ENCODE measurements around the gene EI24.

Gene EI24

DNA sequence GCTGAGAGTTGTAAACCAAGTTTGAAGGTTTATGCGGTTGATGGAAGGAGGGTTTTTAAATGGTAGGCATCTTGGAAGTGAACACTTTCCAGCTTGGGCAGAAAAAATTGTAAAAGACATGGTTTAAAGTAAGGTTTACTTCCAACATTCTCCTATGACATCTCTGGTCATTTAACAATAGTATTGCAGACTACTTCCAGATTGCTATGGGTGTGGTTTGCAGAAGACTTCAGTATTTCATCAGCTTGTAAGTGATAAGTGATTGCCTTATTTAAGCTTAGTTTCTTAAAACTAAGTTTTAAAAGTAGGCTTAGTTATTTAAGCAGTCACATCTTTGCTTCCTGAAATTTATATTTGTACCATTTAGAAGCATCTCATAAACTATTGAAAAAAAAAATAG, 16.2 kb downstream of the EI24 start:
- Histone ChIP-seq H2AFZ (ENCODE audit: insufficient read depth, low read length, poor library complexity) (no peak overlapping the region), H3K27ac (ENCODE audit: low read depth, low read length) (no peak overlapping the region), H3K23ac (ENCODE audit: low read length) (no peak overlapping the region), H3K79me2 (ENCODE audit: control insufficient read depth, insufficient read depth, low read length, poor library complexity) (no peaks in the 10 kb centered on the region), H2AK5ac (ENCODE audit: low read length) (no peak overlapping the region), H3K36me3 (ENCODE audit: control insufficient read depth in 1 of 2, insufficient read depth in 2 of 2, low read length in 2 of 2) (peaks cover 19% of the 10 kb centered on the region in 2 experiments), H2BK120ac (ENCODE audit: insufficient read depth, low read length, poor library complexity) (no peak overlapping the region), H3K4me1 (ENCODE audit: control insufficient read depth in 1 of 2, insufficient read depth in 2 of 2, low read length in 2 of 2) (no peaks in the 10 kb centered on the region), H3K27me3 (ENCODE audit: insufficient read depth, low read length) (no peaks in the 10 kb centered on the region), H3K4me2 (ENCODE audit: low read length) (no peak overlapping the region), H3K9ac (ENCODE audit: low read length) (no peak overlapping the region), H3K4ac (ENCODE audit: low read depth, low read length) (no peak overlapping the region), H2BK5ac (ENCODE audit: low read depth, low read length, poor library complexity) (no peak overlapping the region), H3K79me1 (ENCODE audit: low read length) (no peaks in the 10 kb centered on the region), H4K12ac (ENCODE audit: low read depth, low read length) (no peak overlapping the region), H4K8ac (ENCODE audit: low read depth, low read length) (no peak overlapping the region), H2BK12ac (ENCODE audit: low read length) (no peak overlapping the region), H3K14ac (ENCODE audit: low read length) (no peak overlapping the region), H3K18ac (ENCODE audit: low read length) (no peak overlapping the region), H3K9me3 (ENCODE audit: insufficient read depth, low read depth, low read length) (no peaks in the 10 kb centered on the region), H3K4me3 (ENCODE audit: low read depth, low read length) (no peak overlapping the region), H4K91ac (ENCODE audit: low read depth, low read length) (no peak overlapping the region)
- no peak for DNase-seq
- WGBS (ENCODE audit: extremely low coverage, insufficient coverage, insufficient read length) = 100% methylated on average over 1 of the region's 1 CpG

DNA sequence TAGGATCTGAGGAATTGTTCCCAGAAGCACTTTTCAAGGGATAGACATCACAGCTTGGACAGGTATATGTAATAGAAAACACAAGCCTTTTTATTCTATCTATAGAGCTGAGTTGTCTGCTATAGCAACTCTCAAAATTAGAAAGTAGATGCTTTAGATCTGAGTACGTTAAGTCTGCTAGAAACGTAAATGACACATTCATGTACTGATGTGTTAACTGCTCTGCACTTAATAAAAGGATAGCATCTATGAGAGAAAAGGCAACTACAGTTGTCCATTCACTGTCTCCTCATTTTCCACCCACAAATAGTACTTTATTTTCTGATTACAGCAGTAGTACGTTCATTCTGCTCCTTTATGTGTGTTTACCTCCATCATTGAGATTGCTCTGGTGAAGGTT, 17.3 kb downstream of the EI24 start:
- no peak overlapping the region for H2BK120ac ChIP-seq (ENCODE audit: insufficient read depth, low read length, poor library complexity)
- no peak overlapping the region for H2BK12ac ChIP-seq (ENCODE audit: low read length)
- no peak overlapping the region for H2BK5ac ChIP-seq (ENCODE audit: low read depth, low read length, poor library complexity)
- no peak overlapping the region for H3K14ac ChIP-seq (ENCODE audit: low read length)
- no peak overlapping the region for H4K8ac ChIP-seq (ENCODE audit: low read depth, low read length)
- no peak overlapping the region for H2AFZ ChIP-seq (ENCODE audit: insufficient read depth, low read length, poor library complexity)
- H3K4ac ChIP-seq (ENCODE audit: low read depth, low read length) = no peak overlapping the region
- H3K4me2 ChIP-seq (ENCODE audit: low read length) = no peak overlapping the region
- H2AK5ac ChIP-seq (ENCODE audit: low read length) = no peak overlapping the region
- H3K18ac ChIP-seq (ENCODE audit: low read length) = no peak overlapping the region
- no peak overlapping the region for H4K91ac ChIP-seq (ENCODE audit: low read depth, low read length)
- peaks cover 0 to 1% of the 10 kb centered on the region in 2 experiments for H3K4me1 ChIP-seq (ENCODE audit: control insufficient read depth in 1 of 2, insufficient read depth in 2 of 2, low read length in 2 of 2)
- H3K79me1 ChIP-seq (ENCODE audit: low read length) = peaks cover 1% of the 10 kb centered on the region
- H3K27ac ChIP-seq (ENCODE audit: low read depth, low read length) = no peak overlapping the region
- no peak overlapping the region for H3K4me3 ChIP-seq (ENCODE audit: low read depth, low read length)
- no peak overlapping the region for H3K9ac ChIP-seq (ENCODE audit: low read length)
- no peak for DNase-seq
- no peak overlapping the region for H4K12ac ChIP-seq (ENCODE audit: low read depth, low read length)
- no peak overlapping the region for H3K23ac ChIP-seq (ENCODE audit: low read length)
- WGBS (ENCODE audit: extremely low coverage, insufficient coverage, insufficient read length) = no CpG with 5 or more reads among the region's 3 CpGs
- H3K79me2 ChIP-seq (ENCODE audit: control insufficient read depth, insufficient read depth, low read length, poor library complexity) = peaks cover 1% of the 10 kb centered on the region
- H3K36me3 ChIP-seq (ENCODE audit: control insufficient read depth in 1 of 2, insufficient read depth in 2 of 2, low read length in 2 of 2) = peaks cover 17% of the 10 kb centered on the region in 2 experiments
- no peaks in the 10 kb centered on the region for H3K9me3 ChIP-seq (ENCODE audit: insufficient read depth, low read depth, low read length)
- H3K27me3 ChIP-seq (ENCODE audit: insufficient read depth, low read length) = no peaks in the 10 kb centered on the region

DNA sequence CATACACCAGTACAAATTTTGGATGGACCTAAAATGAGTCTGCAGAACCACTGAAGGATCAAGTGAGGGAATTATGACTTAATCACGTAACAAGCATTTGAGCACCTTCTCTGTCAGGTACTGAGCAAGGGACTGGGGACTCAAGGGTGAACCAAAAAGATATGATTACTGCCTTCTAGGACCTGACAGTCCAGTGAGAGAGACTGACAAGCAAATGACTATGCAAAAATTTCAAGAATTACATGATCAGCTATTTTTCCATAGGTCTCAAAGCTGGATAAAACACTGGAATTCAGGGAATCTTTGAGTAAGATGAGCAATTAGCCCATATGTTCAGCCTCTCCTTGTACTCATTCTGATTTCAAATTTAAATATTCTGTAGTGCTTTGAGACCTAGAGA, 18.2 kb downstream of the EI24 start:
- Histone ChIP-seq H3K27ac (ENCODE audit: low read depth, low read length) (no peak overlapping the region), H2AK5ac (ENCODE audit: low read length) (no peak overlapping the region), H3K14ac (ENCODE audit: low read length) (no peak overlapping the region), H3K4ac (ENCODE audit: low read depth, low read length) (no peak overlapping the region), H2AFZ (ENCODE audit: insufficient read depth, low read length, poor library complexity) (no peak overlapping the region), H3K9me3 (ENCODE audit: insufficient read depth, low read depth, low read length) (no peaks in the 10 kb centered on the region), H3K4me1 (ENCODE audit: control insufficient read depth in 1 of 2, insufficient read depth in 2 of 2, low read length in 2 of 2) (peaks cover 0 to 2% of the 10 kb centered on the region in 2 experiments), H3K23ac (ENCODE audit: low read length) (no peak overlapping the region), H3K36me3 (ENCODE audit: control insufficient read depth in 1 of 2, insufficient read depth in 2 of 2, low read length in 2 of 2) (peaks cover 13% of the 10 kb centered on the region in 2 experiments), H4K12ac (ENCODE audit: low read depth, low read length) (no peak overlapping the region), H3K9ac (ENCODE audit: low read length) (no peak overlapping the region), H3K4me3 (ENCODE audit: low read depth, low read length) (no peak overlapping the region), H3K79me2 (ENCODE audit: control insufficient read depth, insufficient read depth, low read length, poor library complexity) (peaks cover 3% of the 10 kb centered on the region), H2BK5ac (ENCODE audit: low read depth, low read length, poor library complexity) (no peak overlapping the region), H2BK120ac (ENCODE audit: insufficient read depth, low read length, poor library complexity) (no peak overlapping the region), H2BK12ac (ENCODE audit: low read length) (no peak overlapping the region), H3K27me3 (ENCODE audit: insufficient read depth, low read length) (no peaks in the 10 kb centered on the region), H3K79me1 (ENCODE audit: low read length) (peaks cover 7% of the 10 kb centered on the region), H3K4me2 (ENCODE audit: low read length) (no peak overlapping the region), H3K18ac (ENCODE audit: low read length) (no peak overlapping the region), H4K8ac (ENCODE audit: low read depth, low read length) (no peak overlapping the region), H4K91ac (ENCODE audit: low read depth, low read length) (no peak overlapping the region)
- peak in 1 of 2 donors; percentile 46 for DNase-seq
- no CpG with 5 or more reads among the region's 1 CpG for WGBS (ENCODE audit: extremely low coverage, insufficient coverage, insufficient read length)

DNA sequence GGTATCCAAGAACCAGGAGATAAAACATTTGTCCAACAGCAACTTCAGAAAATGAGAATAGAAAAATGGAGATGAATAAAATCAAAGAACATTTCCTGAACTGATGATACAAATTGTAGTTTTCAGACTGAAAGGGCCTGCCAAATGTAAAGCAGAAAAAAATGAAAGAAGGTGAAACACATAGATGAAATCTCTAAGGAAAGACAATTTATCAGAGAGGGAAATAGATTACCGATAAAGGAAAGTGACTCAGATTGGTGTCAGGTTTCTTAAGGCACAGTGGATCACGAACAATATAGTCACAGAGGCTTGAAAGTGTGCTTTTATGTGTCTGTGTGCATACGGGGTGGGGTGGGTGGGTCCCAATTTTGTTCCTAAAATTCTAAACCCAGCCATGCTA, 19.2 kb downstream of the EI24 start:
- H2BK5ac ChIP-seq (ENCODE audit: low read depth, low read length, poor library complexity) = no peak overlapping the region
- H3K18ac ChIP-seq (ENCODE audit: low read length) = no peak overlapping the region
- no peak overlapping the region for H3K14ac ChIP-seq (ENCODE audit: low read length)

More for the DNA sequence above, 19.2 kb downstream of the EI24 start:
- Histone ChIP-seq H3K27me3 (ENCODE audit: insufficient read depth, low read length) (no peaks in the 10 kb centered on the region), H3K27ac (ENCODE audit: low read depth, low read length) (no peak overlapping the region), H3K4me3 (ENCODE audit: low read depth, low read length) (no peak overlapping the region), H3K4me2 (ENCODE audit: low read length) (no peak overlapping the region), H2BK12ac (ENCODE audit: low read length) (no peak overlapping the region), H3K36me3 (ENCODE audit: control insufficient read depth in 1 of 2, insufficient read depth in 2 of 2, low read length in 2 of 2) (peaks cover 6% of the 10 kb centered on the region in 2 experiments), H4K91ac (ENCODE audit: low read depth, low read length) (no peak overlapping the region), H3K4me1 (ENCODE audit: control insufficient read depth in 1 of 2, insufficient read depth in 2 of 2, low read length in 2 of 2) (peaks cover 0 to 2% of the 10 kb centered on the region in 2 experiments), H3K4ac (ENCODE audit: low read depth, low read length) (no peak overlapping the region), H4K8ac (ENCODE audit: low read depth, low read length) (no peak overlapping the region), H2AFZ (ENCODE audit: insufficient read depth, low read length, poor library complexity) (no peak overlapping the region), H3K79me2 (ENCODE audit: control insufficient read depth, insufficient read depth, low read length, poor library complexity) (peaks cover 11% of the 10 kb centered on the region), H2BK120ac (ENCODE audit: insufficient read depth, low read length, poor library complexity) (no peak overlapping the region), H3K9ac (ENCODE audit: low read length) (no peak overlapping the region), H3K79me1 (ENCODE audit: low read length) (peaks cover 15% of the 10 kb centered on the region), H2AK5ac (ENCODE audit: low read length) (no peak overlapping the region), H4K12ac (ENCODE audit: low read depth, low read length) (no peak overlapping the region), H3K9me3 (ENCODE audit: insufficient read depth, low read depth, low read length) (no peaks in the 10 kb centered on the region), H3K23ac (ENCODE audit: low read length) (no peak overlapping the region)
- no peak for DNase-seq
- no CpG with 5 or more reads among the region's 3 CpGs for WGBS (ENCODE audit: extremely low coverage, insufficient coverage, insufficient read length)

Measured in trophoblast cell (in vitro differentiated cells and primary cell).